ENCODE results near the gene DNAH5. TPM values are rescaled to one million over a fixed set of nuclear protein-coding genes. Genes with fewer than 3 reads are reported as not detected.

Gene DNAH5
- total RNA-seq, 4 donors from 2014 or later = 0.28 to 3.3 (median 0.44) TPM

DNA sequence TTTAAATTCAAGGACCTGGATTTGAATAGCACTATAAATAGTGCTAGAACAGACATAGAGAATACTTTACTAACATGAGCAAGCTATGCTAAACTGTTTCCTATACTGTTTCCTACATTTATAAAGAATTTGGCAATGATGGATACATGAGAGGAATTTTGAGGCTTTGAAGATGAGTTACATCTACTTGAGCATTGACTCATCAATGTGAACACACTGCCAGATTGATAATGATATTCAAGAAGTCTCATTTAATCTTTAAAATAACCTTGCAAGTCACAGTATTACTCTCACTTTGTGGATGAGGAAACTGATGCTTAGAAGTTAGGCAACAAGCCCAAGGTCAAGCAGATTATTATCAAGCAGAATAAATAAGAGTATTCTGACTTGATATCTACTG is 281.9 kb downstream of the DNAH5 start:
- Histone ChIP-seq H3K4me1 (no peaks in the 10 kb centered on the region), H3K27me3 (no peaks in the 10 kb centered on the region), H3K9me3 (no peaks in the 10 kb centered on the region), H3K27ac (no peak overlapping the region), H3K4me3 (no peak overlapping the region), H3K36me3 (no peaks in the 10 kb centered on the region)
- TF ChIP-seq POLR2A (IDR thresholded peaks at IDR 0.05) (no peak), CTCF (IDR thresholded peaks at IDR 0.05) (no peak)
- DNase-seq = no peak

DNA sequence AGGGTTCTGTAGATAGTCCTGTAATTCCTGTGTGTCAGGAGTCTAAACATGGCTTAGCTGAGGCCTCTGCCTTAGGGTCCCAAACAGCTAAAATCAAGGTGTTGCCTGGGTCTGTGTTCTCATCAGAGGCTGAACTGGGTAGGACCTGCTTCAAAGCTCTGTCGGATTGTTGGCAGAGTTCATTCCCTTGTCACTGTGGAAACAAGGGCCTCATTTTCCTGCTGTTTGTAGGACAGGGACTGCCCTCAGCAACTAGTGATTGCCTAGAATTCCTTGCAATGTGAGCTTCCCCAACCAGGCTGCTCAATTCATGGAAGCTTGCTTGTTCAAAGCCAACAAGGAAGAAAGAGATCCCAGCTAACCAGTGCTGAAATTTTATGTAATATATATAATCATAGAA is 283.2 kb downstream of the DNAH5 start:
- no peaks in the 10 kb centered on the region for H3K4me1 ChIP-seq
- H3K4me3 ChIP-seq = no peak overlapping the region
- no peaks in the 10 kb centered on the region for H3K27me3 ChIP-seq
- H3K36me3 ChIP-seq = no peaks in the 10 kb centered on the region
- no peak overlapping the region for H3K27ac ChIP-seq
- TF ChIP-seq POLR2A (IDR thresholded peaks at IDR 0.05) = no peak
- TF ChIP-seq CTCF (IDR thresholded peaks at IDR 0.05) = no peak
- DNase-seq = no peak
- no peaks in the 10 kb centered on the region for H3K9me3 ChIP-seq

- H3K27me3 ChIP-seq = no peaks in the 10 kb centered on the region
- H3K27ac ChIP-seq = no peak overlapping the region
- H3K4me1 ChIP-seq = no peaks in the 10 kb centered on the region
- H3K36me3 ChIP-seq = no peaks in the 10 kb centered on the region
- no peaks in the 10 kb centered on the region for H3K9me3 ChIP-seq
- H3K4me3 ChIP-seq = no peak overlapping the region
- no peak for DNase-seq
- TF ChIP-seq CTCF (IDR thresholded peaks at IDR 0.05) (no peak), POLR2A (IDR thresholded peaks at IDR 0.05) (no peak)
These were observed 284.4 kb downstream of the DNAH5 start for GRCh38 chr5:13660072-13660471.

DNA sequence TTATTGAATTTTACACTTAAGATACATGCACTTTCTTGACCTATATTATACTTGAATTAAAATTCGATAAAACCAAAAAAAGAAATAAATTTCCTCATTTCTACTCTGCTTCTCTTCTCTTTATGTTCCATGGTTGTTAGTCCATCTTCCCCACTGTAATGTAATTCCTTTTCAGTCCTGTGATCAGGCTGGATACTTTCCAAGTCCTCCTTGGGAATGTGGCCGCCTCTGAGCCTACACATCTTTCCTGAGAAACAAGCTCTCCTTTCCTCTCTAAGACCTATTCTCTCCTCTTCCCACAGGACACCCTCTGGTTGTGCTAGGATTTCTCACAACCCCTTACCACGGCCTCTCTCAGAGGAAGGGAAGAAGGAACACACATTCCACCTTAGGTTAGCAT is 285.1 kb downstream of the DNAH5 start:
- Histone ChIP-seq H3K4me3 (no peak overlapping the region), H3K27ac (no peak overlapping the region)
- TF ChIP-seq POLR2A (IDR thresholded peaks at IDR 0.05) (no peak), CTCF (IDR thresholded peaks at IDR 0.05) (no peak)

DNA sequence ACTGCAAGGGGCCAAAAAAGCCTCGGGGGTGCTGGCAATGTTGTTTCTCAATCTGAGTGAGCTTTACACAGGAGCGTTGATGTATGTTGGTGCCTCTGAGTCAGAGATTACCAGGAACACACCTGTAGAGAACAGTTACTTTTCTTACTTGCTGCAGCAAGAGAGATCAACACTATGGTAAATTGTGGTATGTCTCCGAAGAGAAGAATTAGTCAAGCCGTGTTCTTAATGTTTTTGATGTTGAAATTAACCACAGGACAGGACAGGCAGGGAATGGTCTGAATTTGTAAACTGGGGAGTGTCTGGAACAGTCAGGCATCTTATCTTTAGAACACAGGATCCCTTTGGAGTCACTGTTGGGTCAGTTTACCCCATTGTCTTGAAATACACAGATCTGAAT is 285.7 kb downstream of the DNAH5 start:
- Histone ChIP-seq H3K27me3 (no peaks in the 10 kb centered on the region), H3K4me3 (no peak overlapping the region), H3K27ac (no peak overlapping the region), H3K9me3 (no peaks in the 10 kb centered on the region), H3K4me1 (no peaks in the 10 kb centered on the region), H3K36me3 (no peaks in the 10 kb centered on the region)
- DNase-seq = no peak
- no peak for TF ChIP-seq CTCF (IDR thresholded peaks at IDR 0.05)
- TF ChIP-seq POLR2A (IDR thresholded peaks at IDR 0.05) = no peak

More for the DNA sequence above, 285.1 kb downstream of the DNAH5 start:
- H3K4me1 ChIP-seq = no peaks in the 10 kb centered on the region
- no peaks in the 10 kb centered on the region for H3K36me3 ChIP-seq
- H3K9me3 ChIP-seq = no peaks in the 10 kb centered on the region
- DNase-seq = no peak
- H3K27me3 ChIP-seq = no peaks in the 10 kb centered on the region

GRCh38 chr5:13658152-13658551 is 286.3 kb downstream of the DNAH5 start:
- no peak overlapping the region for H3K4me3 ChIP-seq
- TF ChIP-seq POLR2A (IDR thresholded peaks at IDR 0.05) (no peak), CTCF (IDR thresholded peaks at IDR 0.05) (no peak)
- no peaks in the 10 kb centered on the region for H3K36me3 ChIP-seq
- no peaks in the 10 kb centered on the region for H3K4me1 ChIP-seq
- no peaks in the 10 kb centered on the region for H3K9me3 ChIP-seq
- no peak for DNase-seq
- H3K27me3 ChIP-seq = no peaks in the 10 kb centered on the region
- no peak overlapping the region for H3K27ac ChIP-seq
